HCT116 (cell line): ENCODE results near the gene NFKB2. TPM values are rescaled to one million over a fixed set of nuclear protein-coding genes. Genes with fewer than 3 reads are reported as not detected.

Experiments
- ATAC-seq: fragments of 200-7000 bp; cut with Tn5 transposase; 2 replicates; pipeline ENCODE4 v1.9.1; 2020; ENCODE audit warnings: mild to moderate bottlenecking, moderate library complexity
- BruUV-seq: library from RNA; stranded (reverse); fragments of 400-500 nt; replicated peaks from 2 replicates; lab custom pipeline; 2021; lab: Mats Ljungman, UMichigan
- CTCF ChIA-PET: fragments of 300-600 bp; sonication (Branson Sonifier 250); formaldehyde crosslinking; loops from one replicate; lab custom pipeline; 2021; ENCODE audit warnings: antibody characterized with exemption; lab: Charles Lee
- POLR2A ChIA-PET: fragments of 300-600, 350-600 bp; sonication (Branson Sonifier 250); formaldehyde crosslinking; loops from one replicate; lab custom pipeline; 2021; ENCODE audit warnings: antibody characterized with exemption; lab: Charles Lee
- RAD21 ChIA-PET, 2 experiments: fragments of 300-600 bp; sonication (Branson Sonifier 250); formaldehyde crosslinking; loops; one replicate each; lab custom pipeline; 2023; ENCODE audit warnings: low total read pairs in 2 of 2; ENCODE audit not compliant: uncharacterized antibody in 2 of 2, unreplicated experiment in 2 of 2, low non-redundant PET in 1 of 2; lab: Charles Lee
- DNase-seq: peaks from one replicate; pipeline ENCODE4 v3.0.0-alpha.2; 2010; ENCODE audit warnings: low read depth, low spot score
- H2AFZ ChIP-seq: fragments of 200-600 bp; shearing (Covaris generic), sonication (generic); 2 replicates; pipeline ENCODE4 v1.6.1; 2017; ENCODE audit warnings: low read depth, mixed run types, mixed read lengths, antibody characterized with exemption, low read length; ENCODE audit not compliant: poor library complexity, severe bottlenecking
- H3K27ac ChIP-seq: 2 replicates; pipeline ENCODE4 v1.5.1; 2012; ENCODE audit warnings: low read depth, low read length
- H3K27me3 ChIP-seq: fragments of 200-600 bp; sonication (generic); 2 replicates; pipeline ENCODE4 v1.6.1; 2016; ENCODE audit warnings: mixed run types, low read length, mixed read lengths; ENCODE audit not compliant: insufficient read depth
- H3K36me3 ChIP-seq, 2 experiments: fragments of 200-500 bp in 1 of 2; fragments of 200-600 bp in 1 of 2; sonication (Bioruptor generic) in 1 of 2; sonication (generic) in 1 of 2; 2 replicates each; pipeline versions ENCODE4 v1.5.1 to v1.6.1; 2014 to 2016; ENCODE audit warnings: low read length in 2 of 2, inconsistent platforms in 1 of 2, mixed read lengths in 1 of 2, mixed run types in 1 of 2; ENCODE audit not compliant: insufficient read depth in 2 of 2, control insufficient read depth in 1 of 2
- H3K4me1 ChIP-seq, 2 experiments: fragments of 200-600 bp in 1 of 2; sonication (generic) in 1 of 2; 2 replicates each; pipeline versions ENCODE4 v1.5.1 to v1.6.1; 2012 to 2017; ENCODE audit warnings: low read length in 2 of 2, inconsistent platforms in 1 of 2, mild to moderate bottlenecking in 1 of 2, mixed read lengths in 1 of 2, mixed run types in 1 of 2, moderate library complexity in 1 of 2; ENCODE audit not compliant: insufficient read depth in 2 of 2, control insufficient read depth in 1 of 2
- H3K4me2 ChIP-seq: fragments of 200-600 bp; sonication (generic); 2 replicates; pipeline ENCODE4 v1.6.1; 2017; ENCODE audit warnings: mixed run types, low read length, mixed read lengths
- H3K4me3 ChIP-seq, 2 experiments: fragments of 200-600 bp in 1 of 2; sonication (generic) in 1 of 2; replicated peaks in 1 of 2; 2 replicates each; pipeline ENCODE4 v1.5.1; 2011 to 2016; ENCODE audit warnings: low read length in 2 of 2, control low read depth in 1 of 2, low read depth in 1 of 2, mild to moderate bottlenecking in 1 of 2, mixed read lengths in 1 of 2, mixed run types in 1 of 2
- H3K79me2 ChIP-seq: fragments of 200-600 bp; sonication (generic); 2 replicates; pipeline ENCODE4 v1.6.1; 2017; ENCODE audit warnings: mild to moderate bottlenecking, mixed run types, low read length, moderate library complexity, mixed read lengths; ENCODE audit not compliant: insufficient read depth
- H3K9ac ChIP-seq: fragments of 200-600 bp; sonication (generic); 2 replicates; pipeline ENCODE4 v1.6.1; 2016; ENCODE audit warnings: low read length, mixed read lengths
- H3K9me2 ChIP-seq: fragments of 200-600 bp; sonication (generic), shearing (Covaris generic); 2 replicates; pipeline ENCODE4 v1.6.1; 2017; ENCODE audit warnings: mixed run types, mild to moderate bottlenecking, moderate library complexity; ENCODE audit not compliant: insufficient read depth
- H3K9me3 ChIP-seq, 2 experiments: fragments of 200-500 bp in 1 of 2; fragments of 200-600 bp in 1 of 2; sonication (Bioruptor generic) in 1 of 2; sonication (generic) in 1 of 2; 2 replicates each; pipeline ENCODE4 v1.6.1; 2014 to 2017; ENCODE audit warnings: low read length in 2 of 2, mixed read lengths in 2 of 2, inconsistent platforms in 1 of 2, low read depth in 1 of 2, mild to moderate bottlenecking in 1 of 2, mixed run types in 1 of 2, moderate library complexity in 1 of 2; ENCODE audit not compliant: control insufficient read depth in 1 of 2, insufficient read depth in 1 of 2
- H4K20me1 ChIP-seq: fragments of 200-600 bp; sonication (generic), shearing (Covaris generic); 2 replicates; pipeline ENCODE4 v1.6.1; 2017; ENCODE audit warnings: mixed run types, mild to moderate bottlenecking, moderate library complexity; ENCODE audit not compliant: insufficient read depth
- EGR1 ChIP-seq: IDR thresholded peaks from 2 replicates; pipeline ENCODE4 v1.6.1; 2012; ENCODE audit warnings: low read depth
- ELF1 ChIP-seq: IDR thresholded peaks from 2 replicates; pipeline ENCODE4 v1.6.1; 2012; ENCODE audit warnings: low read depth, borderline replicate concordance
- FOSL1 ChIP-seq: IDR thresholded peaks from 2 replicates; pipeline ENCODE4 v1.6.1; 2012; ENCODE audit warnings: low read depth
- POLR2AphosphoS5 ChIP-seq: IDR thresholded peaks from 2 replicates; pipeline ENCODE4 v1.6.1; 2011; ENCODE audit warnings: mild to moderate bottlenecking, low read depth, low read length, moderate library complexity
- YY1 ChIP-seq: IDR thresholded peaks from 2 replicates; pipeline ENCODE4 v1.6.1; 2011; ENCODE audit warnings: low read length, low read depth, moderate library complexity, mild to moderate bottlenecking; ENCODE audit not compliant: insufficient replicate concordance; ENCODE audit errors: extremely low read depth
- ZFX ChIP-seq: fragments of 450-650 bp; IDR thresholded peaks from 2 replicates; pipeline ENCODE4 v1.6.1; 2017
- intact Hi-C: fragments of 100-400 bp; cut with micrococcal nuclease; formaldehyde crosslinking; loops from 2 replicates; pipeline ENCODE4 v1.10.0; 2022
- total RNA-seq: library from RNA; stranded (reverse); gene quantifications from one replicate; pipeline ENCODE4 v1.2.1, GENCODE V29; 2021; ENCODE audit not compliant: unreplicated experiment

NFKB2 gene
- total RNA-seq, 1 experiment from 2014 or later, result 115 TPM

- Histone ChIP-seq H3K4me3 (peak overlapping the region; percentile 56 to 74), H3K4me2 (peak overlapping the region; percentile 94), H3K27me3 (peaks cover 3% of the 10 kb centered on the region; the same call in 1 of the 2 replicates), H3K9ac (peak overlapping the region; percentile 61), H4K20me1 (no peaks in the 10 kb centered on the region), H3K36me3 (no peaks in the 10 kb centered on the region), H3K79me2 (no peaks in the 10 kb centered on the region), H3K9me3 (no peaks in the 10 kb centered on the region), H2AFZ (no peak overlapping the region), H3K9me2 (no peaks in the 10 kb centered on the region), H3K4me1 (peaks cover 11 to 21% of the 10 kb centered on the region in 2 experiments), H3K27ac (peak overlapping the region; percentile 50; the same call in 1 of the 2 replicates)
- BruUV-seq, result no TSS peak
- DNase-seq, result no peak
- peak; percentile 78 for ATAC-seq
- intact Hi-C loops, result no loop called here
- POLR2A ChIA-PET, result interaction anchor here (0.8 to 1.3 kb wide), 2 partner anchors 12 to 14 kb away, joined by 3 to 7 read pairs; partner anchors contain the start of gene FBXL15
- TF ChIP-seq FOSL1 (no peak), ZFX (peak; percentile 70; the same call in 1 of the 2 replicates), EGR1 (no peak), ELF1 (no peak), YY1 (no peak), POLR2AphosphoS5 (no peak; the same call in none of the 2 replicates)
- CTCF ChIA-PET, result interaction anchor here (1.0 to 1.6 kb wide), 3 partner anchors 10 to 179 kb away, joined by 3 to 13 read pairs (median 9); partner anchors contain the start of gene FBXL15
- RAD21 ChIA-PET, result no interaction called here
Measured at GRCh38 chr10:102408728-102409603, 13.5 kb downstream of the NFKB2 start.
